Fibroblast of the conjunctiva (primary cell): ENCODE results near the gene ADAM33.

Experiments used
- DNase-seq: peaks from one replicate; pipeline ENCODE4 v3.0.0-alpha.2; 2010; ENCODE audit warnings: low read depth

ADAM33 gene

DNA sequence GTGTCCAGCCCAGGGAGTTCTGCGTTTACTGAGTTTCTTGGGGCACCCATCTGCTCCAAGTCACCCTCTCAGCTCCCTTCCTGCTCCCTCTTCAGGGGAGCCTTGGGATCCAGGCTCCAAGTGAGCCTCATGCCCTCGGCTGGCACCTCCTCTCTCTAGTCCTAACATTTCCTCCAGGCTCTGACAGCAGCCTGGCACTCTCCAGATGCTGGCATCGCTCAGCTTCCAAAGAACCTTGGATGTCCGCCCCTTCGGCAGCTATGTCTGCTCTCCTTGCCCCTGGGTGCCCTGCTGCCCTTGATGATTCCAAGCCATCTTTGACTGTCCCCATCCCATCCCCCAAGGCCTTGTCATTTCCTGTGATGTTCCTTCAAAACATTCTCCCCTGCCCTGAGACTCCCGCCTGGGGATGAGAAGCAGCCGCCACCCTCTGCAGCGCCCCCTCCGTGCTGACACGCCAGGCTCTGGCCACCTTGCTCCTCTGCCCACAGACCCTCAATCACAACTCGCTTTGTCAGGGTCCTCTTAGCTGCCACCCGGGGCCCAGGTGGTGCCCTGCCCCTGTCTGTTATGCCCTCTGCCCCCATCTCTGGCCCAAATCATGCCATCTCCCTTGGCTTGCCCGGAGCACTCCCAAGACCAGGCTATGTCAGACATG is 12.0 kb downstream of the ADAM33 start:
- DNase-seq: no peak

DNA sequence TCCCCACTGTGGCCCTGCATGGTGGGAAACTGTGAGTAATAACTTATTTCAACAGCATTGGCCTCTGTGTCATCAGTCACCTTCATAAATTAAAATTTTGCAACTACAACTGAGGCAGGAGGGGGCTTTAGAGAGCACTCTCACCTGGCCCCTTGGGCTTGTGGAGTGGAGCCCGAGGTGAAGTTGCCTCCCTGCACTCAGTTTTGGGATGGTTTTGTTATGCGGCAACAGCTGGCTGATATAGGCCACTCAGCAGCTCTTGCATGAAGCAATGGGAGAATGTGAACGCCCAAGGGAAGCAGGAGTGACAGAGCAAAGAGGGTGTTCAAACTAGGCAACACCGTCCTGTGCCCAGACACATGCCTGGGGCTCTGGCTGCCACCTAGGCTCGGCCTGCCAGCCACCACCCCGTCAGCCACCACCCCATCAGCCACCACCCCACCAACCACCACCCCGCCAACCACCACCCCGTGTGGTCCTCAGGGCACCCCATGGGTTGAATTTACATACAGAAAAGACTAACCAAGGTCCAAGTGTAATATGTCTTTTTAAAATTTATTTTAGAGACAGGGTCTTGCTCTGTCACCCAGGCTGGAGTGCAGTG is 14.3 kb downstream of the ADAM33 start:
- no peak for DNase-seq

DNA sequence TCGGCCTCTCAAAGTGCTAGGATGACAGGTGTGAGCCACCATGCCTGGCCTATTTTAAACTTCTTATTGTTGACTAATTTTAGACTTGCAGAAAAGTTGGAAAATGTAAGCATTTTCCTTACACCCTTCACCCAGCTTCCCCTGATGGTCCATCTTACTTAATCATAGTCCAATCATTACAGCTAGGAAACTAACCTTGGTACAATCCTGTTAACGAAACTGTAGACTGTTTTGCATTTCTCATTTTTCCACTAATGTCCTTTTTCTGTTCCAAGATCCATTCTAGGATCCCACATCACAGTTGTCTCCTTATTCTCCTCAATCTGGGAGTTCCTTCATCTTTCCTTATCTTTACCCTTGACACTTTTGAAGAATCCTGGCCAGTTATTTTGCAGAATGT is 18.0 kb downstream of the ADAM33 start:
- DNase-seq: no peak

DNA sequence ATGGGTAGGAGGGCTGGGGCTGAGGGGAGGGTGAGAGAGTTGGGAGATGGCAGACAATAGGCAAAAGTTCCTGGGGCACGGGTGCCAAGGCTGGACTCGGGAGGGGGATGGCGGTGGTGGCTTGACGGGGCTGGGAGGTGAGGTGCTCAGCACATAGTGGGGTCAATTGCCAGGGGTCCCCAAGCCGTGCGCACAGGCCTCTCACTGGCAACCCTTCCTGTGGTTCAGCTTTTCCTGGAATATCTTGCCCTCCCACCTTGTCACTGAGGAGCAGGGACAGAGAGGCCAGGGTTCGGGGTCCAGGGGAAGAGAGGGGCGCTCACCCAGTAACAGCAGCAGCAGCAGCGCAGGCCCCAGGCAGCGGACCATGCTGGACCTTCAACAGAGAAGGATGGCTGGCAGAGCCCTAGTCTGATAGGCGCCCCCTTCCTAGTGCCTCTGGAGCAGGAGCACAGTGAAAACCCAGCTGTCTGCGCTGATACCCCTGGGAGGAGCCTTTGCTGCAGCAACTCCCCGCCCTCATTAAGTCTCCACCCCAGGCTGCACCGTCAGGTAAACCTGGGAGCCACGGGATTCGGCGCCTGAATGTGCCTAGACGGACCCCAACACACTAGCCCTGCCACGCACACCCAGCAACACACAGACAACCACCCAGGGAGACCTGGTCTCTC is 18.6 kb downstream of the ADAM33 start, which contains the start of gene GFRA4:
Gene GFRA4 (minus strand): TSS at position 369 of the 671 bp plus-strand sequence. CDS start 0 bp downstream, at position 369.
- DNase-seq: no peak

DNA sequence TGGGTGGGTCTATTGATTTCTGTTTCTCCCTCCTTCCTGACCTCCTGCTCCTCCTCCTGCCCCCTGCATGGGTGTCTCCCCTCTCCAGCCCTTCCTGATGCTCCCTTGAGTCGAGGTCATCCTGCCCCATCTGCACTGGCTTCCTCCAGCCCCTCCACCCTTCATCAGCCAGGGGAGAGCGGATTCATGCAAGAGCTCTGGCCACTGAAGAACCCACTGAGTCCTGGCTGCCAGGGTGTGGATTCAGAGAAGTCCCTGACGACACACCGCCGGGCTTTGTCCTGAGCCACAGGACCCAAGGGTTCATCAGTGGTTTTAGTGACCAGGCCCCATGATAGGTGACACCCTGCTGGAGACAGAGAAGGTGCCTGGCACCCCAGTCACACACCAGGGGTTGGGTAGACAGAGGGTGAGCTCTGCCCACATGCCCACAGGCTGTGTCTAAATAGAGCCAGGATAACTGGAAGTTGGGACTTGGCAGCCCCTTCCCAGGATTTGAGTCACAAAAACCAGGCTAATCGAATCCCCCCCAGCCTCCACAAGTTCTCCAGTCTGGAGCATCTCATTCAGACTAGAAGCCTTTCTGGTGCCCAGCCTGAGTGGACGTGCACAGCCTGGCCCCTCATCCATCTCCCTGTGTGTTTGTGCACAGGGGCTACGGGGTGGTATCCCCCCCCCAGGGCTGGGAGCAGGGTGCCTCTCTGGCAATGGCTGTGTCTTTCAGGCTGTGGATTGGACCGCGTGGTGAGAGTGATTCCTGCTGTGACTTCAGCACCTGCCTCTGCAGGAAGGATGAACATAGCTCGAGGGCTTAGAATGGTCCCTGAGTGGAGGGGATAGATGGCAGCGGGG is 19.8 kb downstream of the ADAM33 start:
- DNase-seq: no peak

DNA sequence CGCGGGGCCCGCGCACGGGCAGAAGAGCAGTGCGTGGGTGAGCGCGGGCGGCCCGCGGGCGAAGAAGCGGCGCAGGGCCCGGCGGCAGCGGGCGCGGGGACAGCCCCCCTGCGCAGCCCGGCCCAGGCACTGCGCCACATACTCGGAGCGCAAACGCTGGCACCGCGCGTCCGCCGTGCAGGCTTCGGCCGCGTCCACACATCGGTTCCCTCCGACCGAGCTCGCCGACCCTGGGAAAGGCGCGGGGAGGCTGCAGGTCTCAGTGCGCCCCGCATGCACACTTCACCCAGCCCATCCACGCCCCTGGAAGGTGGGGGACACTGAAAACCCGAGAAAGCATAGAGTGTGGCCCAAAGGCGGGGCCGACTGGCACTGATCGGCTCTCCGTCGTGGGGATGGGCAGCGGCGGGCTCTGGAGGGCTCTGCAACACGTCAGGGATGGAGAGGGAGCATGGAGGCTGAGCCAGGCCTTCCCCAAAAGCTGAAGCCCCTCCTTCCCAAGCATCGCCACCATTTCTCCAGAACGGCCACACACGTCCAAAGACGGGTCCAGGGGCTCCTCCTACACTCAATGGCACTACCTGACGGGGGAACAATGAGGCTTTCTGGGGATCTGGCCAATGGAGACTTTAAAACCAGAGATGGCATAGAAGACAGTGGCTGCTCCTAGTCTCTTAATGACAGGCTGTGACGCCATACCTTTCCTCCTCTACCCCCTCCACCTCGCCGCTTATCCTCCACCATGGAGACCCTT is 20.6 kb downstream of the ADAM33 start:
- no peak for DNase-seq

DNA sequence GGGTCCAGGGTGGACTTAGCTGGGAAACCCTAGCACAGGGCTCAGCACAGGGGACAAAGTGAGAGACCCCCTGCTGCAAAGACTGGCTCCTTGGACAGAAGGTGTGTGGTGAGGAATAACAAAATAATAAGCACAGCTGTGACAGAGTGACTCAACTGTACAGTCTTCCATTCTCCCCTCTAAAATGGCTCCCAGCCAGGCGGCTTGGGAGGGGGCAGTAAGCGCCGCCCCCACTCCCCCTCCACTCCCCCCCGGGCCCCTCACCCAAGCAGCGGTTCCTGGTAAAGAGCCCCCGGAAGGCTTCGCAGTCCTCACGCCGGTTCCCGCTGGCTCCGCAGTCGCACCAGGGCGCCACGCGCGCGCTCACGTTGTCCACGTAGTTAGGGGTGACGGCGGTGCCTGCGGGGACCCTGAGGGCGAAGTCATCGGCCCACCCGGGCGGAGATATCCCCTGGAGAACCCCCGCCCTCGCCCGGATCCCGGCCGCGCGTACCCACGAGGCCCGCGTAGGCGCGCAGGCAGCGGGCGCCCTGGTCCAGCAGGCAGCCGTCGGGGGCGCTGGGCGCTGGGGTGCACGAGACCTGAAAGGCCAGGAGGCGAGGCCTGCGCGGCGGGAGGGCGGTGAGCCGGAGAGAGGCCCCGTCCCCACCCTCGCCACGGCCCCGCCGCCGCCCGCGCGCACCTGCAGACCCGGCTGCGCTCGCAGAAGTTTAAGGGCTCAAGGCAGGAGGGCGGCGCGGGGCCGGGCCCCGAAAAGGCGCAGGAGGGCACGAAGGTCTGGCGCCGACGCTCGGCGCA is 21.3 kb downstream of the ADAM33 start:
- DNase-seq: no peak

DNA sequence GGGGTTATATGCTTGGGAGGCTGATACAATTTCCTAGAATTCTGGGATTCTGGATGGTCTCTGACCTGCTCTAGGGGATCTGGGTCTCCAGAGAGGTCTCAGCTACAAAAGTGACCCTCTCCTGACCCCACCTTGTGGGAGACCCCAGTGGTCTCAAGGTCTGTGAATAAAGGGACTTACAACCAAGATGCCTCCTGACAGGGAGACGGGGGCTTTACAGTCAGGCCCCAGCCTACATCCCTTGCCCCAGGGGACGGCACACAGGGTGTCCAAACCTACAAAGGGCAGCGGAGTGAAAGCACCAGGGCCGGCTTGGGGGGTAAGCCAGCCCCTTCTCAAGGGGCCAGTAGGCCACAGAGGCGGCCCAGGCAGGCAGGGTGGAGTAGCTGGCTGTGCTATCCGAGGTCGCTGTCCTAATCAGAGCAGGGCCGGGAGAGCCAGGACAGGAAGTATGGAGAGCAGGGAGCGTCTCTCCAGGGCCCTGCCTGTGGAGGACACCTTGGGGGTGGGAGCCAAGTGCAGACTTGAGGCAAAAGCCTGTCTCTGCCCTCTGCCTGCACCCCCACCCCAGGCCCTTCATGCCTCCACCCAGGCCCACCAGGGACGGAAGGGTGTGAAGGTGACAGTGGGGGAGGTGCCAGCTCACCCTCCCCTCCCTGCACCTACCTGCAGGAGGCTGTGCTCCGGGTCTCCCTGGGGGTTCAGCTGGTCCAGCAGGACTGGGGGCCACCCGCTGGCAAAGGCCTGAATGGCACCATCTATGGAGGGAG is 22.1 kb downstream of the ADAM33 start:
- DNase-seq: no peak

DNA sequence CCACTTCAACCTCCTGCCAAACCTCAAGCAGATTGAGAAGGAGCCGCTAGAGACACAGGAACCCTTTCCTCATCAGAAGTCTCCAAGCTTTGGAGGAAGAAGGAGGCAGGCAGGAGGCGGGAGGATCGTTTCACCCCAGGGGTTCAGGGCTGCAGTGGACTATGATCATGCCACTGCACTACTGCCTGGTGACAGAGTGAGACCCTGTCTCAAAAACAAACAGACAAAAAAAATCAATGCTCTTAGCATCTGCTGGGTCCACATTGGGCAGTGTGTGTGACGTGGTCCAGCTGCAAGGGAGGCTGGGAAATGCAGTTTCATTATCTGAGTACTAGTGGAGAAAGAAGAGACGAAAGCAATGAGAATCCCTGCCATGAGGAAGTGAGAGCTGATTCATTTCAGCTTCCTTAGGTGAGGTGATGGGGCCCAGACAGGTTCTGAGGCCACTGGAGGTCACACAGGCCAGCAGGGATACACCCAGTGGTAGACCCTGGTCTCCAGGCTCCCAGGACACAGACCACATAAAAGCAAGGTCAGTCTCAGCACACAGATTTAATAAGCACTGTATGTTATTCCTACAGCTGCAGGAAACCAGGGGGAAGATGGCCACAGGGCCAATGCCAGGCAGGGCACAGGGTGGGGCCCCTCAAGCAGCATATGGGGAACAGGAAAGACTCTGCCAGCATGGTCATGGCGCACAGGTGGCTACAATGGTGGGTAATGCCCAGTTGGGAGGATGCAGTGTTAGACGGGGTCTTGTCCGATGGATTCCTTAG is 22.9 kb downstream of the ADAM33 start:
- DNase-seq: no peak

DNA sequence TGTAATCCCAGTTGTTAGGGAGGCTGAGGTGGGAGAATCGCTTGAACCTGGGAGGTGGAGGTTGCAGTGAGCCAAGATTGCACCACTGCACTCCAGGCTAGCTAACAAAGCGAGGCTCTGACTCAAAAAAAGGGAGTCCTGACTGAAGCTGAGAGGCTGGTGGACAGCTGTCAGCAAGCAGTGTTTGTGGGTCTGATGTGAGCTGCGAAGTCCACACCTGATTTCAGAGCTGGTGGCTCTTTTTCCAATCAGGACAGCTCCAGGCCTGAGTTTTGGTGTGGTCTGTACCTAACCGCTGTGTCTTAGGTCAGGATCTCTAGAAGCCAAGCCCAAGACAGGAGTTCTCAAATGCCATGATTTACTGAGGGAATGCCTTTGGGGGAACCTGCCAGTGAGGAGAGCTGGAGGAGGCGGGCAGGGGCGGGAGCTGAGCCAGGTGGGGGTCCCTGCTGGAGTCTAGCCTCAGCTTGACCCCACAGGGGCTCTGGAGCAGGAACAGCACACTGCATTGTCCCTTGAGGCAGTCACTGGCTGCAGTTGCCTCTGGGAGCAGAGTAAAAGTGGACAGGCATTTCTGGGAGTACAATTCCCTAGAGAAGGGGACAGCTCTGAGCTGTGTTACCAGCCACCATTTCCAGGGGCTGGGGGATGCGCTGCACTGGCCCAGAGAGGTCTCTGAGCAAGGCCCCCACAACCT is 23.6 kb downstream of the ADAM33 start:
- DNase-seq: no peak

DNA sequence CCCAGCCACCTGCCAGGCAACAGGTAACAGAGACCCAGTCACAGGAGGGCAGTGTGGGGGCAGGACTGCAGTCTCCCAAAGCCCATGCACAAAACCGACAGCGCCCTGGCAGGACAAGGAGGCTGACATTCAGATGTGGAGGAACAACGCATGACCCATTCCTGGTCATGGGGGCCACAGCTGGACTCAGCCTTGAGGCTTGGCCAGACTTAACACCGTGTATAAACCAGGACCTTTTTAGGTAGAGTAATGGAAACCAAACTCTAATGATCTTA is 26.7 kb downstream of the ADAM33 start:
- DNase-seq: no peak

DNA sequence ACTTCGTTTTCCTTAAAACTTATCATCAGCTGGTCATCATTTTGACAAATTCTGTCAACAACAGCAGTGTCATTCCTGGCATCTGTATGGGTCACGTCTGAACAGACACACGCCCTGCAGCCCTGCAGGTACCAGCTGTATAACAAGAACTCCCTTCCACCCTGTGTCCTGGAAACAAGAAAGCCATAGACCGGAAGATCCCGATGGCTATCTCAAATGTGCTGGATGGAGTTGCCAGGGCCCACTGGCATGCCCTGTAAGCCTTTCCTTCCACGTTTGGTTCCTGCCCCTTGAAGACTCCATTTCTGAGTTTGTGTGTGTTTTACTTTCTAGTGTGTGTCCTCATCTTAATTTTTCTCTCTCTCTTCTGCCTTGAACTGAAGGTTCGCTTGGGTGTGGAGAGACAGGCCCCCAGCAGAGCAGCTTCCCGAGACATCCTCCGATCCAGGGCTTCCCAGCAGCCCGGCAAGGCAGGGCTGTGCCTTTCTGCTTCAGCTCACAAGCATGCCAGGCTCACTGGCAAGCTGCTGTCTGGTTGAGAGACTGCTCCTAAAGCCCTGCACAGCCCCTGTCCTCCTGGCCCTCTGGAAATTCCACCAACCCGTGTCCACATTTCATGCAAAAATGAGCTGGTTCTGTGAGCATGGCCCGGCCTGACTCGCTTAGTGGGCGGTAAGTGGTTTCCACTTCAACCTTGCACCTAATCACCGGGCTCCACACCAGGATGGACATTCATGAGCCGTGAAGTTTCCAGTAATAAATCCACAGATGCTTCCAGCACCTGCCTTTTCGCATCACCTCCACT is 27.3 kb downstream of the ADAM33 start:
- no peak for DNase-seq

DNA sequence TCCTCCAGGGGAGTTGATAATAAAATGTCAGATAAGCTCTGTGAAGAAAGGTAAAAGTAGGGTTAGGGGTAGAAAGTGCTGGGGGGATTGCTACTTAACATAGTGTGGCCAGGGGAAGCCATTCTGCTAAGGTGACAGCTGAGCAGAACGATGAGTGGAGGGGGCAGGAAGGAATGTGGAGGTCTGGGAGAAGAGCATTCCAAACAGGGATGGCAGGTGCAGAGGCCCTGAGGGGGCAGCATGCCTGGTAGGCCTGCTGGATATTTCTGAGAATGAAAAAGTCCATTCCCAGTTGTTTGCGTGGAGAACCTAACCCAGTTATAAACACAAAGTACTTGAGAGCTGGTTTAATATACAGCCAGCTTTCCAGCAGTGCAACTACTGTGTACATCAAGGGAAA is 27.9 kb downstream of the ADAM33 start:
- DNase-seq: no peak

DNA sequence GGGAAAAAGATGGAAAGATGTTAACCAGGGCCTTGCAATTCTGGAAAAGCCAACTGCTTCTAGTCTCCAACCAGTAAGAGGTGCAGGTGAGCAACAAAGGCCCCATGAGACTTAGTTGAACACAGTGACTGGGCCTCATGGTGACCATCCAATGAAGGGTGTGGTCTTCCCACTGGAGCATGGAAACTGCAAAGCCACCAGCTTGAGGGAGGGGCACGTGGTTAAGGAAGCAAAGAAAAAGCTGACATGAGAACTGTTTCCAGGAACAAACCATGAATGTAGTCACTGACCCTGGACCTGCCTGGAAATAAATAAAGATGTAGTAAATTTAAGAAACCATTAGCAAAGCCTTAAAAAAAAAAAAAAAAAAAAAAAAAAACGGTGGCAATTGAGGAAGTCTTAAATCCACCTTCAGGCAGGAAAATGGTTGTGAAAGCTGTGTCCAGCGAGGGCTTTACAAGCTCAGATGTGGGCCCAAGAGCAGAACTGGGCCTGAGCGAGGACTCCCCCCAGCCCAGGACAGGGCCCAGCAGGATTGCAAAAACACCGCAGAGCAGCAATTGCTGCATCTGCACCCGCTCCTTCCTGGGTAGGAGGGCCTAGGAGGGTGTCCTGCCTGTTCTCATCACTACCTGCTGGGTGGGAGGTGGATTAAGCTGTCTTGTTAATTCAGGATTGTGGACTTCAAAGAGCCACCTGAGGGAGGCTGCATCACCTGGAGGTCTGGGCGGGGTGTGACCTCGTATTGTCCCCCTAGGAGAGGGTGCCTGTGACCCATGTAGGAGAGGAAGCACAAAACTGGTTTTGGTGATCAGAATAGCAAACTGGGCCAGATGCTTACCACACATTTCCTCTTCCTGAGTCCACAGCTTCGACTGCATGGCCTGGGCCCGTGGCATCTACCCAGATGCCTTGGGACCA is 28.9 kb downstream of the ADAM33 start:
- DNase-seq: no peak

DNA sequence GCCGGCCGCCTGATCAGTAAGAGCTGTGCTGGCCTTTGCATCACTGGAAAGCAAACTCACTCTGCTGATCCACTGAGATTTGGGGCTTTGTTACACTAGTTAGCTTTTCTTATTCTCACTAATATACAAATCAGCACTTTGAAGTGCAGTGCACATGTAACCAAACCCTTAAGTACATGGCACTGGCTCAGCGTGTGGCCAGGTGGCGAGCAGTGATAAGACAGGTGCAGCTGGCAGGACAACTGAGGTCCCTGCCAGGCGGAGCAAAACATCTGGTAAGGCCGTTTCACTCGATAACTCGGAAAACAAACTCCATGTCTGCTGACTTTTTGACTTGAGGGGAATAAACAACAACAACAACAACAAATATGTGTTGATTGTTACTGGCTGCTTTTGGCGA is 29.6 kb downstream of the ADAM33 start:
- no peak for DNase-seq

DNA sequence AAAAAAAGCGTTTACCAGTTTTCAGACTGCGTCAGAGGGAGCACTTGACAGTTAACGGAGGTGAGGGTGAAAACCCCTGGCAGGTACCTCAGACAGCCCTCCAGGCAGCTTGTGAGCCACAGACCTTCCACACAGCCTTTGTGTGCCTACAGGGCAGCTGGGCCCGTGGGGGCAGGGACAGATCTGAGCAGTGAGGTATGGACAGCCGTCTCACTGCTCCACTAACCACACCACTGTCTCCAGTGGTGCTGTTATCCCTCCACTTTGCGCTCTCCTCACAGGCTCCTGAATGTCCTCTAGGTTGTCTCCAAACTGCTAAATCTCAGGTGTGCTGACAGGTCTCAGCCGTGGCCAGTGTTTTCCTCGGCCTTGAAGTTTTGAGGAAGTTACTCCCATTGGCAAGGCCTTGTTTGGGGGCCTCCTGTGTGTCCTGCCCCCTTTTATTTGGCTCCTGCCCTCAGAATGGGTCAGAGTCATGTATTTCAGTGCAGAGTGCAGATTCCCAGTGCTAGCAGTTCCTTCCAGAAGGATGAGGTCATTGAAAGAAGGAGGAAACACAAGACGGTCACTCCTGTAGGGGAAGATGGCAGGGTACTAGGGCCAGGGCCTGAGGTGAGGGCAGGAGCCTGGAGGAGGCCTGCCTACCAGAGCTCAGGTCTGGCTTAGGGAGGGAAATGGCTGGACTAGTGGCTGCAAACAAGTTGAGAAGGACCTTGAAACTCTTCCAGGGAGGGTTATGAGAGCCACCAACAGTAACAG is 30.4 kb downstream of the ADAM33 start:
- DNase-seq: no peak
